Right kidney (tissue), 9 donors: ENCODE data around the gene CREB3L4.

ENCODE experiments used
- DNase-seq: peaks from one replicate; pipeline ENCODE4 v3.0.0-alpha.2; 2016
- long read RNA-seq, 8 donors: transcript quantifications; one replicate each; lab custom pipeline, GENCODE V29; 2026

CREB3L4 gene, protein sequence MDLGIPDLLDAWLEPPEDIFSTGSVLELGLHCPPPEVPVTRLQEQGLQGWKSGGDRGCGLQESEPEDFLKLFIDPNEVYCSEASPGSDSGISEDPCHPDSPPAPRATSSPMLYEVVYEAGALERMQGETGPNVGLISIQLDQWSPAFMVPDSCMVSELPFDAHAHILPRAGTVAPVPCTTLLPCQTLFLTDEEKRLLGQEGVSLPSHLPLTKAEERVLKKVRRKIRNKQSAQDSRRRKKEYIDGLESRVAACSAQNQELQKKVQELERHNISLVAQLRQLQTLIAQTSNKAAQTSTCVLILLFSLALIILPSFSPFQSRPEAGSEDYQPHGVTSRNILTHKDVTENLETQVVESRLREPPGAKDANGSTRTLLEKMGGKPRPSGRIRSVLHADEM
- long read RNA-seq, donor 1, partial matches to known transcripts: 0 of 7 reads
- long read RNA-seq, donor 1, other reads (novel, unspliced or antisense): 0 of 7 reads
- long read RNA-seq, donor 2, partial matches to known transcripts: 0 of 3 reads
- long read RNA-seq, donor 2, other reads (novel, unspliced or antisense): 0 of 3 reads
- long read RNA-seq, donor 3: 0 reads
- long read RNA-seq, donor 4, partial matches to known transcripts: 0 of 5 reads
- long read RNA-seq, donor 4, other reads (novel, unspliced or antisense): 0 of 5 reads
- long read RNA-seq, donor 5, partial matches to known transcripts: 12 of 16 reads
- long read RNA-seq, donor 5, other reads (novel, unspliced or antisense): 0 of 16 reads
- long read RNA-seq, donor 6, partial matches to known transcripts: 17 of 17 reads
- long read RNA-seq, donor 6, other reads (novel, unspliced or antisense): 0 of 17 reads
- long read RNA-seq, donor 7, partial matches to known transcripts: 514 of 1,052 reads
- long read RNA-seq, donor 7, other reads (novel, unspliced or antisense): 536 of 1,052 reads
- long read RNA-seq, donor 8, partial matches to known transcripts: 0 of 2 reads
- long read RNA-seq, donor 8, other reads (novel, unspliced or antisense): 0 of 2 reads

DNA sequence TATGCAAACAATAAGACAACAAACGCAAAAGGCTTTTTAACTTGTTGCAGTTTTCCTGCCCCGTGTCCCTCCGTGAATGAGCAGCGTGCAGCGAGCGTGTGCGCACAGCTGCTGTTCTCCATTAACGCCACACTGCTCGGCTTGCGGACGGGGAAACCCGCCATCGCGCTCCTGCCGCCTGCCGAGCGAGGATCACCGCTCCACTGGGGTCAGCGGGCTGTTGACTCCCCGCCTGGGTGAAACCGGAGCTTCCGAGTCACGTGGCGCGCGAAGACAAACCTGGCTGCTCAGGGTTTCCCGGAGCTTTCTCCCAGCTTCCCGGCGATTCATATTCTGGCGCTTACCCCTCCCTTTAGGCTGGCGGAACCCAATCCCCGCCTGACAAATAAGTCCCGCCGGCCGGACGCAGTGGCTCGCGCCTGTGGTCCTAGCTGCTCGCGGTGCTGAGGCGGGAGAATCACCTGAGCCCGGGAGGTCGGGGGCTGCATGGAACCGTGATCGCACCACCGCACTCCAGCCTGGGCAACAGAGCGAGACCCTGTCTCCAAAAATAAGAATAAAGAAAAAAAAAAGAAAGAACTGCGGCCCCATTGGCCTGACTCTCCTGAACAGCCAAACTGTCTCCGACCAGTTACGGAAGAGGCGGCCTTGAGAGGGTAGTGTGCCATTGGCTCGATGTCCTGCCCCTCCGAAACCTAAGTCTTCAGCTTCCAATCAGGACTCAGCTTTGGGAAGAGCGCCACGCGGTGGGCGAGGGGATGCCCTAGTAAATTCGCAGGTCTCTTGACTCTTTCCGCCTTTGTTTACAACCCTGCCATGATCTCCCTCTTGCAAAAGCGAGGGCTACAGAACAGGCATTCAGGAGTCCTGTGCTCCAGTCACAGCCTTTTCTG, at the start of gene CREB3L4:
Gene CREB3L4, plus strand, starts transcription at position 796 of the 893 bp plus-strand sequence. CDS start 624 bp downstream, outside the sequence.
- DNase-seq: peak; percentile 98

DNA sequence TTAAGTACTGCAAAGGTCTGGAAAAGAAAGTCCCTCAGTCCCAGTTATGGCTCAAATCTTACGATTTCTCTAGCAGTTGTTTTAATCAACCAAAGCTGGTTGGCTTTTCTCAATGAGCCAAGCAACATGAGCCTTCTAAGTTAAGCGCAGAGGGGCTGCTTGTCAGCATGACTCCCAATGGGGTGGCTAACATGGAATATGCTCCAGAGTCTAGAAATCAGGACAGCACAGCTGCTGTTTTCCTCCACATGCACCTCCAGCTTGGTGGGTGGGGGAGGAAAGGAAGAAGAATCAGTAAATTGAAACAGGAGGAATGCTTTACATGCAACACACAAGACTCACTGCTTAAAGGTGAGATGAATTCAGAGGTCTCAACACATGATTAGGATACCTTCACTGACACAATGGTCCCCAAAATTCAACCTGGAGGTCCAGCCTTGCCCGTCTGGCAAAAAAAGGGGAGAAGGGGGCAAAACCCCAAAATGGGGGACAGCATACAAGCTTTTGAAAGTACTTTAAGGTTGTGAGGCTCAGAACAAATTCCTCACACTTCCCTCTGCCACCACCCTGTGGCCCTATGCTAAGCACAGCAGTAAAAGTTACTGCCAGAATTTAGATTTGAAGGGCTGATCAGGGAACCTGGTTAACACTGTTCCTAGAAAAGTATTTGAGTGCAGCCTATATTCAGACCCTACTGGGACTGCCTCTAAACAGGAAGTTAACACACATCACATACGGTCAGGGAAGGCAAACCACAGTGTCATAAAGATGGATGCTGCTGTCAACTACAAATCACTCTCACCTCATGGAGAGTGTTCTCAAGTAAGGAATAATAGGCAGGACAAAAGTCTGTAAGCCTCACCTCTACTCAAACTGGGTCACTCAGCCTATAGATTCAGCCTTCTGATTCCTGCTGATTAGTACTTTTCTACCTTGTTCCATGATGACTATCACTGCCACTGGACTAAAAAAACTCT, 47.5 kb upstream of the CREB3L4 start:
- no peak for DNase-seq

DNA sequence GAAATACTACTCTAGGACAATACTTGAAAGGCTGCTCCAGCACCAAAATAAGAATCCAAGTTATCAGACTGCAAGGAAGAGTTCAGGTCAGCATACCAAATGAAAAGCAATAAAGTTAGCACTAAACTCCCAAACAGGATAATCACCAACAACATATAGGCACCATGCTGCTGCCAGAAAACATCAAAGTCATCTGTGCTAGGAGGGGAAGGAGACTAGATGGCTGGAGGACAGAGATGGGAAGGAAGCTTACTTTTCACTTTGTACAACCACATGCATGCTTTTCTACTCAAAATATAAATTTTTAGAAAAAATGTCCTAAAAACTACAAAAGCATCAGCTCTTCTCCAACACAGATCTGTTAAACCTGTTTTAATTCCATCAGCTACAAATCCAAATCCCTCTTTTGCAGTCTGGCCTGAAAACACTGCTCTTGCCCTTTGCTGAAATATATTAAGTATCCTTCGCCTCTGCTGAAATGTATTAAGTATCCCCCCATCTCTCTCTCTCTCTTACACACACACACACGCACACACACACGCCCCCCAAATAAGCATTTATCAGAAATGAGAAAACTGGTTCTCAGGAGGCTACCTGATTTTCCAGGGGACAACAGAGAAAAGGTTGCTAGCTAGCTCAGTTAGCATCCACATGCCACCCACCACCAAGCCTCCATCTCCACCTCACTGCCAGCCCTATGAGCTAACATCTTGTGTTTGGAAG, 46.5 kb upstream of the CREB3L4 start:
- DNase-seq: no peak

DNA sequence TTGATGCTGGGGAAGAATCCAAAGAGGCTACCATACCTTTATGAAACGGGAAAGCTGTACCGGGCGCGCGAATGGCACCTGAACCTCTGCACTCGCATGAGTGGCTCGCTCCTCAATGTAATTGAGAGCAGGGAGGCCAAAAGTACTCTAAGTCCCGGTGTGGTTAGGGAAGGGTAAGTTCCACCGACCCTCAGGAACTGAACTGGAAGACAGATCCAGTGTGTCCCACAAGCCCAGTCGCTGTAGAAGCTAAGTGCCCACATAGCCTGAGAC, 46.0 kb upstream of the CREB3L4 start:
- DNase-seq: peak; percentile 49

DNA sequence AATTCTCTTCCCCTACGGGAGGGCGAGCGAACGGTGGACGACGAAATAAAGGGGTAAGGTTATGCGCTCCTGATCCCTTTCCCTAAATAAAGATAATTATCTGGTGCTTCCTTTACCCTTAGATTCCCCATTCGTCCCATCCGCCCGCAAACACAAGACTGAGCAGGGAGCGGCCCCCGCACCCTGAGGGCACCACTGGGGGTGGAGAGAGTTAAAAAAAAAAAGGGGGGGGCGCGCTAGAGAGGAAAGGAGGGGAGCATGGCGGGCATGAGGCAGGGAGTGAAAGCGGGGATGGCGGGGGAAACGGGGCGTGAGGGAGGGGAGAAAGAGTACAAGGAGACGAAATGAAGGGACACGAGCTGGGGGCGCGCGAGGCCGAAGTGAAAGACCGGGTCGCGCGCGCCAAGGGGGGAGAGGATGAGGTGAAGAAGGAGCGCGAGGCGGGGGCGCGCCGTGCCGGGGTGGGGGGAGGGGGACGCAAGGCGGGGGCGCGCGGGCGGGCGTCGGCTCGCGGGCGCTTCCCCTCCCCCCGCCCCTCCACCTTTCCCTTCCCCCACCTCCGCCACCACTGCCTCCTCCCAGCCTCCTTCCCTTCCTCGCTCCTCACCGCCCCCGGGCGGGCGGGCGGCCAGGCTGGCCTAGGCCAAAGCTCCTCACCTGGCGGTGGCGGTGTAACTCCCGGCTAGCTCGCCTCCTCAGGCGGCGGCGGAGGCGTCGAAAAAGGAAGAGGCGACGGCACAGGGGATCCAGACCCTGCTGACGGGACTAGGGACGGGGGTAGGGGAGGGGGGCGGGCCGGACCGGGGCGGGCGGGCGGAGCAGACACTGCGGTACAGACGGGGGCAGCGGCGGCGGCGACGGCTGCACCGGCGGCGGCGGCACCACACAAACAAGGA, 45.4 kb upstream of the CREB3L4 start:
- DNase-seq: no peak

DNA sequence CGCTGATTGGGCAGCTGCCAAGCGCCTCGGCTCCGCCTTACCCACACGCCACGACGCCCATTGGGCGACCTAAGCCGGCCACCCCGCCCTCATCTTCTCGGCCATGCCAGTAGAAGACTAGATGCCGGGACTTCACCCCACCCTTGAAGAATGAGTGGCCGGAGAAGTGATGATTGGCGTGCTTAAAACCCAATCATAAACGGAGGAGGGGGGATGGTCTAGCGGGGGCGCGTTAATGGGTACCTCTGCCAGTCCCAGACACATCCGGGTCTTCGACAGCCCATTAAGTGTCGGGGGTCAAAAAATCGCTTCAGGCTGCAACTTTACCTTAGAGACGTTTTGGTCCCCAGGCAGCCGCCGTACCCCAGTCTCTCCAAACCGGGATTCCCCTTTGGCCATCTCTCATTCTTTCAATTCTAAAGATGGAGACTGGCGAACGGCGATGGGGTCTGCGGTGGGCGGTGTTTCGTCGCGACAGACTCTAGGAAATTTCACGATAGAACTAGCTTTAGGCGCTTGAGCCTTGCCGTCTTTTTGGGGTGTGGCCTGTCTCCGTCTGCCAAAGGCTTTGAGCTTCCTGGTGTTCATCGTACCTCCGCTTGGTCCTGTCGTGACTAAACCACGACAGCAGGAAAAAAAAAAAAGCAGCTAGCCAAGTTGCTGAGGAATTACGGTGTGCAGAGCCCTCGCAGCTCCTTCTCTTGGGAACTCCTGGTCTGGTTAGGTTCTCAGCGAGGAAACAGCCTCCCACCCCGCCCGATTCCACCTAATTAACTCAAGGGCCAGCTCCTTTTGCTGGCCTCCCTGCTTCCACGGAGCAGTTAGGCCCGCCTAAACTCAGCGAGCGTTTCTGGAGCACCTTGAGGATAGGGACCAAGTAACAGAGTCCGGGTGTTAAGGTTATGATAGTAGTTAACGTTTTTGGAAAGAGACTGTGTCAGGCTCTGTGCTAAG, 44.5 kb upstream of the CREB3L4 start, which contains the start of gene GATAD2B:
Gene GATAD2B, minus strand, starts transcription at position 1 of the 954 bp plus-strand sequence. CDS start 94,625 bp downstream, outside the sequence.
- peak; percentile 89 for DNase-seq

DNA sequence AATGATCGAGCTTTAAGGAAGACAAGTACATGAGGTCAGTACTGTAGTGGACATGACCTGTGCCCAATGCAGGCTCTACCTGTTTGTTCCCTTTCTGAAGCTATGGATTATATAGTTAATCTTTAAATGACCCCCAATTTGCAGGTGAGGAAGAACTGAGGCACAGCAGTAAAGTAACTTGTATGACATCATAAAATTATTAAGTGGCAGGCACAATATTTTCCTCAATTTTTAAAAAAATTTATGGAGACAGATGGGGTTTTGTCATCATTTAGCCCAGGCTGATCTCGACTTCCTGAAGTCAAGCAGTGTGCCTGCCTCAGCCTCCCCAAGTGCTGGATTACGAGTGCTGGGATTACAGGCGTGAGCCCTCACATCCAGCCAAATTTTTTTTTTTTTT, 41.3 kb upstream of the CREB3L4 start:
- DNase-seq: no peak

DNA sequence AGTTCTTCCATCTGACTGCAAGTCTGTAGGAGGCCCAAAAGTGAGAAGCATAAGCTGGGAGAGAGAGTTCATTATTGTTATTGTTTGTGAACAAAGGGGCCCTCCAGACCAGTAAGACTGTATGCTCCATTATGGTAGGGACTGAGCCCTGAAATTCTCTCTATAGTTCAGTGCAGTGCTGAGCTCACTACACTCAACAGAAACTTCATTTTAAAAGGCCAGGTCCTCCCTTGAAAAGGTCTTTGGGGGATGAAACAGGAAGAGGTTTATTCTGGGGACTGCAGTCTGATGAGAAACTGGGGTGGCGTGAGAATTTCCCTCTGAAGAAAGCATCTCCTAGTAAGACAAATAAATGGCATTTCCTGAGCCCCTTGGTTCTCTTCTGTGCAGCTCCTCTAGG, 39.5 kb upstream of the CREB3L4 start:
- no peak for DNase-seq

DNA sequence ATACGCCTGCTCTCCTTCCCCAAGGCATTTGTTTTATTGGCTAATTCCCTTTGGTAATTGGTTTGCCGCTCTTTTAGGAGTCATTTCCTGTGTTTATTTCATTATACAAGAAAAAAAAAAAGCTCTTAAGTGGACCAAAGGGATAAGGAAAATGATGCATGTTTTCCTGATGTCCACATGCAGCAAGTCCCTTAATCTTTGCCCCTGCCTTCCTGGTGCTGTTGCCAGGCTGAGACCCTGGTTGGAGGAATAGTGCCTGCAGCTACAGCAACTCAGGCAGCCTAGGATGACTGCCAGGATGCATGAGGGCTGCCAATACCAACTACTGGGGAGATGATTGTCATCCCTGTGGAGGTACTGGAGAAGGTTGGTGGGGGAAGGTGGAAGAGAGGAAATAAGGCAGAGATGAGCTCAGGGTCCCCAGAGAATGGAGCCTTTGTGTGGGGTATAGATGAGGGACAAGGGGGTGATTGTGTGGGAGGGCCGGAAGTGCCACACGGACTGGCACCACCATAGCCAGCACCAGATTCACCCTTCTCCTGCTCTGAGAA, 38.8 kb upstream of the CREB3L4 start:
- DNase-seq: no peak

DNA sequence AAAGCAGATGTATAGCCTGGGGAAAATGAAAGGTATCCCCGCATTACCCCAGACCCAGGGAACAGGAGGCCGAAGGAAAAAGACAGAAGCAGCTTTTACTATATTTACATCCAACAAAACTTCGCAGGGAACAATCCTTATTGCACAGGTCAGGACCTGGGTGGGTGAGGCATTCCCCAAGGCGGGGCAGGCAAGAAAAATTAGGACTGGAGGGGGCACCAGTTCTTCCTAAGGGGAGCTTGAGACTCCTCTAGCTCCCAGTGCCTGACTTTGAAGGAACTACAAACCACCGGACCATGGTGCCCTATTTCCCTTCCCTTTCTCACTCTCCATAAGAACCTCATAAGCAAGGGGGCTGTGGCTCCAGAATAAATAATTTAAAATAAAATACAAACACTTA, 38.3 kb upstream of the CREB3L4 start:
- DNase-seq: no peak

DNA sequence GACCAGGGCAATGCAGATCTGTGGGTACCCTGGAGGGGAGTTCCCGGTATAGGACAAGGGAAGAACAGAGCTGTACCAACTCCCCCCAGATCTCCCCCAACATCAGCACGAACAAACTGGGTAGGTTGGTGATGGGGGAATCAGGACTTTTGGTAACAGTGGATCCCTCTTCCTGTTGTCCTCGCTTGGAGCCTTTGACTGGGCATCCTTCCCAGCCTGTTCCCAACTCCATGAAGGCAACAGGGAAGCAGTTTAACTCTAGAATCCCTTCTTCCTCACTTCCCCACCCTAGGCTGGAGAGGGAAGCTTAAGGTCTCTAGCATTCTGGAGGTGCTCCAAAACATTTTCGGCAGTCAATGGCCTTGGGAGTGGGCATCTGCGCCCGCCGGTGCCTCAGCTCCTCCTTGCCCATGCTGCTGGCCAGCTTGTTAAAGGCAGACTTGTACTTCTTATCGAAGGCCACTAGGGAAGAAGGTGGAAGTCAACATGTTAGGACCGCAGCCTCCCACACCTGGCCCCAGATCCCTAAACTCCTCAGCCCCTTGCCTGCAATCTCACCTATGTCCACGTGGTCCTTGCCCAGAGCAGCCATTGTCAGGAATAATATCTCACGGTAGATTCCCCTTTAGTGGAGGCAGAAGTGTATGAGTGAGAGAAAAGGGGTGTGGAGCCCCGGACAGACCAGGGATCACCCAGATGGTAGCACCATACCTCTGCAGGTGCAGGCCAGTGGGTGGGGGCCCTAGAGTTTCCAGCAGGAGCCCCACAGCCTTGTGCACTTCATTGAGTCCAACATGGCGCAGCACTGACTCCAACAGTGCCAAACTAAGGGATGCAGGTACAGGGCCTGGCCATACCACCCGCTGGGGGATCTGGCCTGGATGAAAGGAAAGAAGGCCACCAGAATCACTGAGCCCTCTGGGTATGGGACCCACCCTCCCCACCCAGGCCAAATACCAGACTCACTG, 37.4 kb upstream of the CREB3L4 start:
- DNase-seq: no peak

DNA sequence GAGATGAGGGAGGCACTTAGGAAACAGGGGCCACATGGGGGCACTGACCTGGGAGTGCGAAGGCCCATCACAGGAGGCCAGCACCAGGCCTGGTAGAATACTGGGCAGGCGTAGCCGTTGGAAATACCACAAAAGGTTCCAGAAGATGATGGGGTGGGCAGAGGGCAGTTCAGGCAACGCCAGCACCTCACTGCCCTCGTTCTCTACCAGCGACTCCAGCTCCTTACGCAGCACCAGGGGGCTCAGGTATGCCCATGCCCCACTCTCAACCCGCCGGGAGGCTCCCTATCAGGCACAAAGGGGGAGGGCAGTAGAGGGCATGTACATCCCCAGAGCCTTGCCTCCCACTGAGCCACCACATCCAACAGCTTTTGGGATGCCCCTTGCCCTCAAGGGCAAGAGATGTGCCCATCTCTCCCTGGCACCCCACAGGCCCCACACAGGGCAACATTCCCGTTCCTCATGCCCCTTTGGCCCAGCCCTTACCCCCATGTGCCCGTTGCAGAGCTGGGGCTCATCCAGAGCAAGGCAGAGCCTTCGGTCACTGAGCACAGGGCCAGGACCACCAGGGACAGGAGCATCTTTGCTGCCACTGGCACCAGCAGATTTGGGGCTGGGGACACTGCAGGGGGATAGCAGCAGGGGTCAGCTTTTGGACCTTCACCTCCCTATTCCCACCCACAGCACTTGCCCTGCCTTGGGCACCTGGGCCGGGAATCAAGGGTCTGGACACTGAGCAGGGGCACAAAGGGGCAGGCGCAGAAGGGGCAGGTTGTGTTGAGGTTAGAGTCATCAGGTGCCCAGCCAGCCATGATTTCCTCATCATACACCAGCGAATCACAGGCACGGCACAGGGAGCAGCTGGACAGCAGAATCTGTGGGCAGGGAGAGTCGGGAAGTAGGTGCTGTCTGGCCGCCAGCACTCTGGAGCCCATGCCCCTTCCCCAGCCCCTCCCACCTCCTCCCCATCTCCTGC, 35.3 kb upstream of the CREB3L4 start:
- DNase-seq: no peak

DNA sequence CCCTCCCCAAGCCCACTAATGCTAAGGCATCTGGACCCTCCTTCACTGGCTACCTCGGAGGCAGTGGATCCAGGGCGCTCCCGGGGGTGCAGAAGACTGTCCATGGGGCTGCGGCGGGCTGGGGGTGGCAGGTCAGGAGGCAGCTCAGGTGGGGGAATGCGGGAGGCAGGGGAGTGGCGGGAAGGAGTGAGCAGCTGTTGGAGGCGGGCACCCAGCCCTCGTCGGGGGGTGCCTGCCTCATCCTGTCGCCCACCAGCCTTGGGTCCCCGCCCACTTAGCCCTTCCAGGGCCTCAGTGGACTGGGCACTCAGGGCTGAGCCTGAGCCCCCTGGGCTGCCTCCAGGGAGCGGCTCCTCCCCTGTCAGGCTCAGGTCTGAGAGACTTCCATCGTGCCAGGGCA, 34.3 kb upstream of the CREB3L4 start:
- DNase-seq: no peak

DNA sequence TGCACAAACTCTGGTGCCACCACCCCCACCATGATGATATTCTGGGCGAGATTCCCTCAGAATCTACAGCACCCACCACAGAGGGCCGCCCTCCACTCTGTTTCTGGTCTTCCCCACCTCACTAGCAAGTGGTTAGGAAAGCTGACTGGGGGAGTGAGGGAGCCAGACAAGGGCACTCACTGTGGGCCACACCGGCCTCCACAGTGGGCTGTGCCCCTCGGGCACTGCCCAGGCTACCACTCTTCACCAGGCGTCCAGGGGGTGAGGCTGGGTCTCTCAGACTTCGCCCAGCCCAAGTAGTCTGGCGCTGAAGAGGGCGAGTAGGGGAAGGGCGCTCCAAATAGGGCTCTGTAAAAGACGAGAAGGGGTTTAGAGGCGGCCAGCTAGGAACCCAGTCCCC, 33.7 kb upstream of the CREB3L4 start:
- no peak for DNase-seq

DNA sequence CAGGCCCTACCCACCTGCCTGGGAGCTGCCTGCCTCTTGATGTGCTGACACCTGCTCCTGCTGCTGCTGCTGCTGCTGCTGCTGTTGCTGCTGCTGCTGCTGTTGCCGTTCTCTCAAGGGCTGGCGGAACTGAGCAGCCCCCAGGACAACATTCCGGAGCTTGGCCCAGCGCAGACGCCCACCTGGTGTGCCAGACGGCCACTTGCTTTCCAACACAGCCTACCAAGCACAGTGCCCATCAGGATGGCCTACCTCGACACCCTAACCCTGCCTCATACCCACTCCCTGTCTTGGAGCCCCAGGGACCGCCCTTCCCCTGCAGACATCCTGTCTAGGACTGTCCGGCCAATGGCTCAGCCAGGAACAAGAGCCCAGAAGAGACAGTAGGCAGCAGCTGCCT, 33.0 kb upstream of the CREB3L4 start:
- no peak for DNase-seq
